NK-92 treated with Interleukin-12 subunit alpha and Interleukin-12 subunit beta, amount 100 ng/mL, for 24 hours (cell line): ENCODE data around the gene MZF1.
A peak's percentile ranks its signal among the peaks of the same experiment; 100 is the strongest.
"Not testable (repeated sequence)": the region's sequence is repeated elsewhere in the genome, so short reads cannot be mapped to it uniquely, and the experiment has no call there.

Experiments used
- DNase-seq: peaks from one replicate; lab custom pipeline; 2025; lab: John Stamatoyannopoulos, UW

MZF1 gene

DNA sequence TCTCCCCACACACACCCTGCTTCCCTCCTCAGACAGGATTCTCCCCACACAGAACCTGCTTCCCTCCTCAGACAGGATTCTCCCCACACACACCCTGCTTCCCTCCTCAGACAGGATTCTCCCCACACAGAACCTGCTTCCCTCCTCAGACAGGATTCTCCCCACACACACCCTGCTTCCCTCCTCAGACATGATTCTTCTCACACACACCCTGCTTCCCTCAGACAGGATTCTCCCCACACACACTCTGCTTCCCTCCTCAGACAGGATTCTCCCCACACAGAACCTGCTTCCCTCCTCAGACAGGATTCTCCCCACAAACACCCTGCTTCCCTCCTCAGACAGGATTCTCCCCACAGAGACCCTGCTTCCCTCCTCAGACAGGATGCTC lies 34.0 kb downstream of the MZF1 start:
- not testable (repeated sequence) for DNase-seq

- no peak for DNase-seq
Measured at GRCh38 chr19:58538257-58539168, 34.6 kb downstream of the MZF1 start.

DNA sequence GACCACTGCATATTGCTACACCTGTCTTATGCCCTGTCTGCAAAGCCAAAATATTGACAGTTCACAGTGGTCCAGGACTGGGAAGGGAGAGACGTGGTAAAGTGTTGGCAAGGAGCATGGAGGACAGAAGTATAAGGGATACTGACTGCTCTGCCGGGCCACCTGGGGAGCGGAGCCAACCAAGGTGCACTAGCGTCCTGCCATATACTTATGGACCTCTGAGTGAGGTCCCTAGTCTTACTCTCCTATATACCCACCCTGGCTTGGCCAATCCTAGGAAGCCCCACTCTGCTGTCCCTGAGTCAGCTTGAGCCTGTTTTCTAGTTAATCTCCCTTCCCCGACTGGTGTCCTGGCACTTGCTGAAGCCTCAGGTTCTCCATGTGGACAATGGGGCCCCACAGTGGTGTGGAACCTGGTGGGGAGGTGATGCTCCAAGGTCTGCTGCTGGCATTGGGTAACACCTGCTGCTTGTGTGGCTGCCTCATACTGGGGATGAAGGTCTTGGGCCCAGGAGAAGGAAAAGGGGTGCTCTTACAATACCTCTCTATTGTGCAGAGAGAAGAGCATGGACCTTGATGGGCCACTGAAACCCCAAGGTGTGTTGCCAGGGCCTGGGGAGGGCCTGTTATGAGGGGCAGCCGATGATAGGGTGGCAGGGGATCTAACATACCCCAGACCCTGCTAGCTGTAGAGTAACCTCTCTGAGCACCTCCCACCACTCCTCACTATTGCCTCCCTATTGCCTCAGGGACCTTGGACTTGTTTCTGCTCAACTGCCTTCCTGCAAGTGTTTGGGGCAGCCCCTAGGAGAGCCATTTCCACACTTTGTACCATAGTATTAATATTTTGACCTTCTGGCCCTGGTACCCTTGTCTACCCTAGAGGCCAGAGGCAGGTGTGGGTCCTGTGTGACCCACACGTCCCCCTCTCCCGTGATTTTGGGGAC lies 36.0 kb downstream of the MZF1 start:
- DNase-seq, result no peak

DNA sequence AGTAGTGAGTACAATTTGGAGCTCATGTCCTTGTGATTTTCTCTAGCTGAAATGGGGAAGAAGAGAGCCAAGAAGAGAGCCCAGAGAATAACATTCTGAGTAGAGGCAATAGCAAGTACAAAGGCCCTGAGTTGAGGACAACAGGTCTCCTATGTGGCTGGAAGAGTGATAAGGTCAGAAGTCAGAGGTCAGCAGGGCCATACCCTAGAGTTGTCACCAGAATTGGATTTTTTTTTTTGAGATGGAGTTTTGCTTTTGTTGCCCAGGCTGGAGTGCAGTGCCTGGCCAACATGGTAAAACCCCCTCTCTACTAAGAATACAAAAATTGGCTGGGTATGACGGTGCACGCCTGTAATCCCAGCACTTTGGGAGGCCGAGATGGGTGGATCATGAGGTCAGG lies 37.3 kb downstream of the MZF1 start:
- no peak for DNase-seq

DNA sequence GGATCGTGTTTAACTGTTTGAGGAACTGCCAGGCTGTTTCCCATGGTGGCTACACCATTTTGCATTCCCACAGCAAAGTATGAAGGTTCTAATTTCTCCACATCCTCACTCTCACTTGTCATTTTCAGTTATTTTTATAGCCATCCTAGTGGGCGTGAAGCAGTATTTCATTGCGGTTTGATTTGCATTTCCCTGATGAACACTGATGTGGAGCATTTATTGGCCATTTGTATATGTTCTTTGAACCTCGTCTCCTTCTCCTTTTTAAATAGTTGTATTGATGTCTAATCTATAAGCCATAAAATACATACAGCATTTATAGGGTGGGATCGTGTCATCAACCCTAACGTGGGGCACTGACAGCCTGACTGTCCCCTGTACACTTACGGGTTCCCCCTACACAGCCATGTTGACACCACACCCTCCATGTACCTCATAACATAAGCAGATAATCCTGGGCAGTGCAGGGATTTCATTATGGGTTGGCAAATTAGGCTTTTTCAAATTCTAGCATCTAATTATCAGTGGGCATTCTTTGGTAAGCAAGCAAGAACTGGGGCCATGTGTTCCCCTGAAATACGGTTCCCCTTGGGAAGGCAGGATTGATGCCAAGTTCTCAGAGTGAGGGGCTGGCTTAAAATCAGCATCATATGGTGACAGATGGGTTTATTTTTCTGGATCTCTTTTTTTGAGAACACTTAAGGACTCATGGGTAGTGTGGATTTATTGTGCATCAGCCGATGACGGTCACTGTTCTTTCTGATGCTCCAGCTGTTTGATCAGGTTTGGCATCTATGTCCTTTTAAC lies 41.9 kb downstream of the MZF1 start:
- no peak for DNase-seq

DNA sequence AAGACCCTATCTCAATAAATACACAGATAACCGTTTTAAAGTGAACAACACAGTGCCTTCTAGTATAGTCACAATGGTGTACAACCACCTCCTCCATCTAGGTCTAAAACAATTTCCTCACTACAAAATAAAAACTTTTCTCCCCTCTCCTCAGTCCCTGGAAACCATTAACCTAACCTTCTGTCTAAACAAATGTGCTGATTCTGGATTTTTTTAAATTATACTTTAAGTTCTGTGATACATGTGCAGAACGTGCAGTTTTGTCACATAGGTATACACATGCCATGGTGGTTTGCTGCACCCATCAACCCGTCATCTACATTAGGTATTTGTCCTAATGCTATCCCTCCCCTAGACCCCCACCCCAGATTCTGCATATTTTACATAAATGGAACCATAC lies 43.7 kb downstream of the MZF1 start:
- DNase-seq, result no peak

DNA sequence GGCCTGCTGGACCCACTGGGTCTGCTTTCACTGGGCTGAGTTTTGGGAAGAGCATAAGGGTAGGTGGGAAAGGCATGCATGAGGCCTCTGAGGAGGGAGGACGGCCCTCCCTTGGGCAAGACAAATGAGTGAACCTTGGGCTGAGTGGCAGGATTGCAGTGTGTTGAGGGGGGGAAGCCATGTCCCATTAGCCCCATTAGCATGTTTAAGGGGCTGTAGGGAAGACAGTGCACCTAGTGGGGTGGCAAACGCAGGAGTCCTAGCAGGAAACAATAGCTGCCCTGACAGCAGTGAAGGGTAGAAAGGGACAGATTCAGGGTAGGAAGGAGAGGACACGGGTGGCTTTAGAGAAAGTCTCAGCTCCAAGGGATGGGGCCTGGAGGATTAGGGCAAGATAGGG lies 50.4 kb downstream of the MZF1 start:
- DNase-seq, result no peak

DNA sequence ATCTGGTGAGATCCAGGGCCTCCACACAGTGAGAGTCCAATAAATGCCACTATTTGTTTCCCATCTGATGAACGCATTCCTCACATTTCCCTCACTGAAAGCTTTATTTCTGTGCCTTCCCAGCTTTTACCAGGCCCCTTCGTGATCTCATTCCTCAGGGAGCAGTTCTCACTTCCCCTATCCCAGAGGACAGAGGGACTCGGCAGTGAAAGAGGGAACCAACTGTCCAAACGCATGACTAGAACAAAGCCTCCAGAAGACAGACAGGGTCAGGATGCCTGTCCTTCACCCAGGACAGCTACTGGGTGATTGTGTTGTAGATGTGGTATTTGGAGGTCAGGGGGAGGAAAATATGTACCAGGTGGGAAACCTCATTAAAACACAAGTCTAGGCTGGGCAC lies 51.5 kb downstream of the MZF1 start:
- no peak for DNase-seq

DNA sequence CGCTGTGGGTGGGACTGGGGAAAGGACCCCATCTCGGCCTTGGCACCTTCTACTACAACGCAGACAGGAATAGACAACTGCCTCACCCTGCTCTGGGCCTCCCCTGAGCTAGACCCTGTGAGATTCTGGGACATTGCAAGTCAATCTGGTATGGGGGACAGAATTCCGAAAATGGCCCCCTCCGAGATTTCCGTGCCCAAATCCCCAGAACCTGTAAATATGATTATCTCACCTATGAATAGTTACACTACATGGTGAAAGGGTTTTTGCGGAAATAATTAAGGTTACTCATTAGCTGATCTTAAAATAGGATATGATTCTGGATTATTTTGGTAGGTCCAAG lies 52.9 kb downstream of the MZF1 start:
- DNase-seq, result no peak

- DNase-seq, result peak; percentile 91
Measured at GRCh38 chr19:58519355-58520256, 53.5 kb downstream of the MZF1 start, which contains the start of gene ZBTB45. TSS of gene ZBTB45 (minus strand) at chr19:58519810. CDS start at chr19:58517673, 2,137 bp downstream.

DNA sequence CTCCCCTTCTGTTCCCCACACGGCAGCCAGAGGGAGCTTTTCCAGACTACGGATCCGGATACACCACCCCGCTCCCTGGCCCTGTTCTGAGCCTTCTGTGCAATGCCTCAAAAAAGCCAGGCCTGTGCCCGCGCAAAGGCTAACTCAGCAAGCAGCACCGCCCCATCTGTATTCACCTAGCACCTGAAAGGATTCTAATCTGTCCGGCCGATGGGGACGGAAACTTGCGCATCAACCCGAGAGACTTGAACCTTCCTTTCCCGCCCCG lies 54.1 kb downstream of the MZF1 start:
- DNase-seq, result no peak

DNA sequence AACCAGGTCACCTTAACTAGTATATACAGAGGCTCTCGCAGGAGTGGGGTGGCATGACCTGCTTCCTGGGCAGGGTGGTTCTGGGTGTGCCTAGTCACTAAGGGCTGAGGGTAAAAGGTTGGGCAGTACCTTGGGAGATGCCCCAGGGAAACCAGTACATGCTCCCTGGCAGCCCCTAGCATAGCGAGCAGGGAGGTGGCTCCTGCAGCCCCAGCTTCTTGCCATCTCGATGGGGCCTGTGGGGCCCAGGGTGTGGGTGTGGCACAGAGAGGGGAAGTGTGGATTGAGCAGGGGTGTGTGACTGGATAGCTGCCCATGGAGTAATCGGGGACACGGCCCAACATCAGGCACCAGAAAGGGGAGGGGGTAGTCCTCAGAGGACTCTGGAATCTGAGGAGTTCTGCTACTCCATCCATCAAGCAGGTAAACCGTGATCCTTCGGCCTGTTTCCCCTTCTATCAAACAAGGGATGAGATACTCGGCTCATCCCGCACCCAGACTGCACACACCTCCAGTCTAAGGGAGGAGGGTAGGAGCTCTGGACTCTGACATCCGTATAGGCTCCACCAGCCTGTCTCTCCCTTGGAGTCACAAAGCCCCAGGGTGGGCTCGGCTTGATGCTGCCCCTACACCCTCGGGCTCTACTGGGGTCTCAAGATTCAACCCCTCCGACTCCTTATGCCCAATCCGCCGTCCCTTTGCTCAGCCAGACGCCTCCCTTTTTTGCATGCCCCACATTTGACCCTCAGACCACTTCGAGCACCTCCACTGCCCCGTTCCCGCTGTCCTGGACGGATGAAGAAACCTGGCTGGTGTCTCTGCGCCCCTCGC lies 54.7 kb downstream of the MZF1 start:
- DNase-seq, result no peak

DNA sequence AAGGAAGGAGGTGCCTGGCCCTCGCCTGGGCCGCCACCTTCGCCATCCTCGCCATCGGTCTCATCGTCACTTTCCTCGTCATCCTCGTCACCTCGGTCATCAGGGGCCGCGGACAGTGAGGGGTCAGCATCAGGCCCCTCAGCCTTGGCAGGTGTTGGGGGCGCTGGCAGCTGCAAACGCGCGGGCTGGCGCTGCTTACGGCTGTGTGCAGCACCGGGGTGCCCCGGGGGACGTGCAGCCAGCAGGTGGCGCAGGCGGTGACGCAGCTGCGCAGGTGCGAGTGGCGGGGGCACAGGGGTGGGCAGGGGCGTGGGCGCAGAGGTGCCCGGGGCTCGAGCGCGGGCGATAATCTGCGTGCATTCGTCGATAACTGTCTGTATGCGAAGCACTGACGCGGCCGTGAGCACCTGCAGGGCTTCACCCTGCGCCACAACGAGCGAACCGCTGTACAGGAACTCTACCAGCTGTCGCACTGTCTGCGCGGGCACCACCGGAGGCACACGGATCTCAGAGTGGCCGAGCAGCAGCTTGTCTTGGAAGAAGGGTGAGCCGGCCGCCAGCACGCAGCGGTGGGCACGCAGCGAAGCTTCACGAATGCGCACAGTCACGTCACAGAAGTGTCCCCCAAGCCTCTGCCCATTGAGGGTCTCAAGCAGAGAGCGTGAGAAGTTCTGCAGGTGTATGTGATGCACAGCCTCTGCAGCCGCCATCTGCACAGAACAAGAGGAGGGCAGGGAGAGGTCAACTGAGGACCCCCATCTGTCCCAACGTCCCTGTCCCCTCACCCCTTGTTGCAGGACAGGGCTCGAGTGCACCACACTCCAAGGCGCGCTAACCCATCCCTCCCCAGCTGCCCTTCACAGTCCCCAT lies 55.9 kb downstream of the MZF1 start:
- no peak for DNase-seq

DNA sequence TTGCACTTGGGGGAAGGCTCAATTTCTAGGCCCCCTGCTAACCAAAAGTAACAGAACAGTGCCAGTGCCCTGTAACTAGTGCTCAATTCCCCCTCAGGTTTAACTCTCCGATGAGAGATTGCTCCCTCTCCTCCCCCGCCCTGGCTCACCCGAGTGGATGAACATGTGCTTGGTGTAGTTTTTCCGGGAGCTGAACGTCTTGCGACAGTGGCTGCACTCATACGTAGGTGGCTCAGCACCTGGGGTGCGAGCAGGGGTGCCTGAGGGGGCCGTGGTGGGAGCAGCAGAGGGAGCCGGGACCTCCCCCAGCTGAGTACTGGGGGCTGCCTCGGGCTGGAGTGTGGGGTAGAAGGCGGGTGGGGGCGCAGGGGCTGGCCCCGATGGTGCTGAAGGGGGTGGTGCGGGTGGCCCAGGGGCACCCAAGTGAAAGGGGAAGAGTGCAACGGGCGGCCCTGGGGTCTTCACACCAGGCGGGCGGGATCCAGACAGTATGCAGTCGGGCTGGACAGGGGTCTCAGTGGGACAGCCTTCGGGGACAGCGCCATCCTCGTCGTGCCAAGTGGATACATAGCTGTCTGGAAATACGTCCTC lies 56.8 kb downstream of the MZF1 start:
- no peak for DNase-seq

GRCh38 chr19:58515259-58515658 lies 57.9 kb downstream of the MZF1 start:
- no peak for DNase-seq

DNA sequence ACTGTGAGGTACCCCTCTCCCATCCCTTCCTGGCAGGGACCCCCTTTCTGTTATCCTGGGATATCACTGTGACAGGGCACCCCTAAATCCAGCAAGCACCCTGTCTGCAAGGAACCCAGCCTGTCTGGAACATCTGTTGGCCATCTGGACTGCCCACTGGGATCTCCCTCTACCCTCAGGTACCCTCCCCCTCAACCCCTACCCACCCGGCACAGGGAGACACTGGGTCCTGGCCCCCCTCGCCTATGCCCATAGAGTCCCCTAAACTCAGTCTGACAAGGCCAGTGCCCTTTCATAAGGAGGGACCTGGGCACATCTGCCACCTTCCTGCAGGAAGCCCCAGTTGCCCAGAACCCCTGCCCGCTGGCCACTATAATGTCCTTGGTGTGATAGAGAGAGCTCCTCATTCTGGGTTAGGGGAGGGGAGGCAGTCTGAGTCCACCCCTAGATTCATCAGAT lies 58.5 kb downstream of the MZF1 start:
- no peak for DNase-seq

DNA sequence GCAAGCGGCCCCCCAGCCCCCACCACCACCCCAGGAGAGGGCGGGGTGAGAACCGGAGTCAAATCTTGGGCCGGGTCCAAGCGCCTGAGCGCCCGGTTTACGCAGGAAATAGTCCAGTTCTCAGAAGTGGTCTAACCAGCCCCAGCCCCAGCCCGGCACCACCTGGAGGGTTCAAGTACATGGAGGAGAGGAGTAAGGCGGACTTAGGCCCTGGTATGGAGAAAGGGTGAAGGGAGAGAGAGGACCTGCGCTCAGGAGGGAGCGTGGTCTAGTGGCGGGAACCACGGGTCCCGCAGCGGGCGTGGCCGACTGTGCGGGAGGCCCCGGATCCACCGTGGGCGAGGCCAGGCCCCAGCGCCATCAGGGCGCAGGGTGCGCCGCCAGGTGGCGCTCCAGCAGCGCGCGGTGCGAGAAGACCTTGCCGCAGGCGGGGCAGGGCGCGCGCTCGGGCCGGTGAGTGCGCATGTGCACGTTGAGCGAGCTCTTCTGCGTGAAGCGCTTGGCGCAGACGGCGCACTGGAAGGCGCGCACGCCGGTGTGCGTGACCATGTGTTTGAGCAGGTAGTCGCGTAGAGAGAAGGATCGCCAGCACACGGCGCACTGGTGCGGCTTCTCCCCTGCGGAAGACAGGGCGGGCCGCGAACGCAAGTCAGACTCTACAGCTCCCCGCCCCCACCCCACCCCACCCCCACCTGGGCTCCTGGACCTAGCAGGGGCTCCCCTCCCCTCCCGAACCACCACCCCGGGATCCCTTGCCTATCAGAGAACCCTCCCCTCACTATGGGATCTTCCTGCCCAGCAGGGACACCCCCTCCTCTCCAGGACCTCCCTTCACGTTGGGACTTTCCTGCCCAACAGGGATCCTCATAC lies 59.2 kb downstream of the MZF1 start:
- peak; percentile 89 for DNase-seq

DNA sequence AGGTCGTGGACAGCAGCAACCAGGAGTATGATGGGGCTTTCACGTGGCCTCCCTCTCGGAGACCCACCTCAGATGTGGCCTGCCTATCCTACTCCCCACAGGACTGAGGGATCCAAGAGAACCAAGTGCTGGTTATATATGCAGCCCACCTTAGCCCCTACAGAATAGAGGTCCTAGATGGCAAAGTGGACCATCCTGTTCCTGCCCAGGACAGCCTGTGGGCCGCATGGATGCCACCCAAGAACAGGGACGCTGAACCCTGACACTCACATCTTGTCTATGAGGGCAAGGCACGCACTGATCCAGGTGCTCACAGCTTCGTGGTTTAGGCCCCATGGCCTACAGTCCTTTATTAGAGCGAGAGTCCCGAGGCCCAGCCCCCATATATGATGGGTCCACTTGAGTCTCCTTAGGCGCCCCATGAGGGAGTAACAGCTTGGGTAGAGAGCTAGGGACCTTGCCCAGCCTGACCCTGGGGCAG lies 59.9 kb downstream of the MZF1 start:
- no peak for DNase-seq
